Measurements from ENCODE around the gene DEFB112. TPM values are rescaled to one million over a fixed set of nuclear protein-coding genes. Genes with fewer than 3 reads are reported as not detected.

Gene DEFB112
- total RNA-seq, 2 experiments from 2014 or later, result not detected

GRCh38 chr6:50025258-50025657 lies 24.5 kb downstream of the DEFB112 start:
- H3K4me2 ChIP-seq (ENCODE audit: low read length), result no peak overlapping the region
- no peak overlapping the region for H3K27ac ChIP-seq (ENCODE audit: low read depth, low read length, poor library complexity, severe bottlenecking)
- H3K9me2 ChIP-seq (ENCODE audit: insufficient read depth, low read length), result no peaks in the 10 kb centered on the region
- TF ChIP-seq EZH2phosphoT487 (IDR thresholded peaks at IDR 0.05; ENCODE audit: borderline replicate concordance, low read depth, low read length), result no peak
- no peaks in the 10 kb centered on the region for H3K9me3 ChIP-seq (ENCODE audit: low read length)
- no peaks in the 10 kb centered on the region for H3K4me1 ChIP-seq (ENCODE audit: insufficient read depth, low read length, poor library complexity, severe bottlenecking)
- CTCF ChIA-PET (ENCODE audit: unreplicated experiment), result no interaction called here
- no TSS peak for BruUV-seq (replicated peaks)
- no peaks in the 10 kb centered on the region for H3K79me2 ChIP-seq (ENCODE audit: insufficient read depth, low read depth, low read length)
- no peaks in the 10 kb centered on the region for H4K20me1 ChIP-seq (ENCODE audit: insufficient read depth, low read length)
- no peak overlapping the region for H3K4me3 ChIP-seq (ENCODE audit: low read depth, low read length, poor library complexity, severe bottlenecking)
- intact Hi-C loops (cut with micrococcal nuclease; ENCODE audit: unreplicated experiment), result no loop called here
- no peaks in the 10 kb centered on the region for H3K36me3 ChIP-seq (ENCODE audit: insufficient read depth, low read length)
- no peak for DNase-seq (ENCODE audit: low spot score)
- H2AFZ ChIP-seq (ENCODE audit: low read length), result no peak overlapping the region
- POLR2A ChIA-PET, result no interaction called here

GRCh38 chr6:50021894-50022293 lies 27.8 kb downstream of the DEFB112 start, which contains the start of gene DEFB110:
DEFB110 (minus strand) TSS chr6:50021994; CDS start chr6:50021935, 59 bp downstream.
- Histone ChIP-seq H3K4me1 (ENCODE audit: insufficient read depth, low read length, poor library complexity, severe bottlenecking) (no peaks in the 10 kb centered on the region), H3K9me2 (ENCODE audit: insufficient read depth, low read length) (no peaks in the 10 kb centered on the region), H2AFZ (ENCODE audit: low read length) (no peak within 1 kb of the TSS), H3K27ac (ENCODE audit: low read depth, low read length, poor library complexity, severe bottlenecking) (no peak within 1 kb of the TSS), H3K4me2 (ENCODE audit: low read length) (no peak within 1 kb of the TSS), H3K4me3 (ENCODE audit: low read depth, low read length, poor library complexity, severe bottlenecking) (no peak within 1 kb of the TSS), H4K20me1 (ENCODE audit: insufficient read depth, low read length) (no peaks in the 10 kb centered on the region), H3K79me2 (ENCODE audit: insufficient read depth, low read depth, low read length) (no peaks in the 10 kb centered on the region), H3K9me3 (ENCODE audit: low read length) (no peaks in the 10 kb centered on the region), H3K36me3 (ENCODE audit: insufficient read depth, low read length) (no peaks in the 10 kb centered on the region)
- no TSS peak for BruUV-seq (replicated peaks)
- intact Hi-C loops (cut with micrococcal nuclease; ENCODE audit: unreplicated experiment), result no loop called here
- ChIA-PET CTCF (ENCODE audit: unreplicated experiment) (no interaction called here), POLR2A (no interaction called here)
- no peak for TF ChIP-seq EZH2phosphoT487 (IDR thresholded peaks at IDR 0.05; ENCODE audit: borderline replicate concordance, low read depth, low read length)
- TF ChIP-seq CTCF (conservative IDR thresholded peaks at IDR 0.05; ENCODE audit: low read length), result no peak
- no peak for DNase-seq (ENCODE audit: low spot score)

- POLR2A ChIA-PET, result no interaction called here
- no peak overlapping the region for H3K4me2 ChIP-seq (ENCODE audit: low read length)
- no TSS peak for BruUV-seq (replicated peaks)
Observed at GRCh38 chr6:50007819-50008218, 41.9 kb downstream of the DEFB112 start.

More at GRCh38 chr6:50007819-50008218, 41.9 kb downstream of the DEFB112 start:
- Histone ChIP-seq H3K9me3 (ENCODE audit: low read length) (no peaks in the 10 kb centered on the region), H4K20me1 (ENCODE audit: insufficient read depth, low read length) (no peaks in the 10 kb centered on the region), H3K4me1 (ENCODE audit: insufficient read depth, low read length, poor library complexity, severe bottlenecking) (no peaks in the 10 kb centered on the region), H3K4me3 (ENCODE audit: low read depth, low read length, poor library complexity, severe bottlenecking) (no peak overlapping the region), H2AFZ (ENCODE audit: low read length) (no peak overlapping the region), H3K27ac (ENCODE audit: low read depth, low read length, poor library complexity, severe bottlenecking) (no peak overlapping the region), H3K36me3 (ENCODE audit: insufficient read depth, low read length) (no peaks in the 10 kb centered on the region), H3K79me2 (ENCODE audit: insufficient read depth, low read depth, low read length) (no peaks in the 10 kb centered on the region), H3K9me2 (ENCODE audit: insufficient read depth, low read length) (no peaks in the 10 kb centered on the region)
- no peak for TF ChIP-seq CTCF (conservative IDR thresholded peaks at IDR 0.05; ENCODE audit: low read length)
- TF ChIP-seq EZH2phosphoT487 (IDR thresholded peaks at IDR 0.05; ENCODE audit: borderline replicate concordance, low read depth, low read length), result no peak
- no peak for DNase-seq (ENCODE audit: low spot score)
- CTCF ChIA-PET (ENCODE audit: unreplicated experiment), result no interaction called here
- intact Hi-C loops (cut with micrococcal nuclease; ENCODE audit: unreplicated experiment), result no loop called here
